GM21723 (cell line): ENCODE results near the gene MACC1.

Experiments used
- ATAC-seq: cut with Tn5 transposase; IDR thresholded peaks from one replicate; pipeline ENCODE4 v1.9.1; 2021; ENCODE audit warnings: mild to moderate bottlenecking, moderate library complexity; ENCODE audit not compliant: unreplicated experiment

The MACC1 gene

GRCh38 chr7:20085086-20085485 lies 132.1 kb downstream of the MACC1 start:
- ATAC-seq = no peak
